GM21367 (cell line): ENCODE data around the gene OSM.

Experiments used
- ATAC-seq: cut with Tn5 transposase; IDR thresholded peaks from one replicate; pipeline ENCODE4 v1.9.1; 2021; ENCODE audit not compliant: unreplicated experiment

OSM gene

DNA sequence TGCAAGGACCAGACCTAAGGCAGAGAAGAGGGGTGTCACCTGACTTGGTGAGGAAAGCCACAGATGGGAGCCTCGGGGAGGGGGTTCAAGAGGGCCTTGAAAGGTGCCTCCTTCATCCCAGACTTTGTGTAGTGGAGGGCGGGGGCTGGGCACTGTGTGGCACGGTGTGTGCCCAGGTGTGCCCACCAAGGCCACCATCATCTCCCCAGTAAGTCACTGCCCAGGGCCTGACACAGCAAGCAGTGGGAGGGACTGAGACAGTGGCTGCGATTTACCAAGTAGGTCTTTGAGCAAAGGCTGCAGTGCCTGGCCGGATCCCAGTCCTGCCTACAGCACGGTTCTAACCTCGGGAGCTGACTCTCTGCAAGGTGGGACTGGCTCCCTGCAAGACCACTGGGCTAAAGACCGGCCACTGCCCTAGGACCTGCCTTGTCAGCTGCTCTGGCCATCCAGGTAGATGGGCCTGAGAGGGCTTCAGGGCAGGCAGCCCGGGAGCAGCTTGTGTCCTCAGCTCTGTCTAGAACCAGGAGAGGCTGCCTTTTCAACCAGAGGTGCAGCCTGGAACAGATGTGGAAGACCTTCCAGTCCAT is 1.4 kb downstream of the OSM start:
- ATAC-seq, result no peak

DNA sequence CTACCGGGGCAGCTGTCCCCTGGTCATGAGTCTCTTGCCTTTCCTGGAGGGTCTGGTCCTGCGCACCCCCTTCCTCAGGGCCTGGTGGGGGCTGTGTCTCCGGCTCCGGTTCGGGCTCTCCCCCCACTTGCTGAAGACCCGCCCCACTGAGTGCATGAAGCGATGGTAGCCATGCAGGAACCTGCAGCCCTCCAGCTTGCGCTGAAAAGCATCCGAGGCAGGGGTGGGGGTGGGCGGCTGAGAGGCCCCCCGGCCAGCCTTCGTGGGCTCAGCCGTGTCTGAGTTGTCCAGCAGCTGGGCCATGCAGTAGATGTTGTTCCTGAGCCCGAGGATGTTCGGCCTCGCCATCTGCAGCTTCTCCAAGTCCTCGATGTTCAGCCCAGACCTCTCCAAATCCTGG is 2.8 kb downstream of the OSM start:
- ATAC-seq, result no peak

DNA sequence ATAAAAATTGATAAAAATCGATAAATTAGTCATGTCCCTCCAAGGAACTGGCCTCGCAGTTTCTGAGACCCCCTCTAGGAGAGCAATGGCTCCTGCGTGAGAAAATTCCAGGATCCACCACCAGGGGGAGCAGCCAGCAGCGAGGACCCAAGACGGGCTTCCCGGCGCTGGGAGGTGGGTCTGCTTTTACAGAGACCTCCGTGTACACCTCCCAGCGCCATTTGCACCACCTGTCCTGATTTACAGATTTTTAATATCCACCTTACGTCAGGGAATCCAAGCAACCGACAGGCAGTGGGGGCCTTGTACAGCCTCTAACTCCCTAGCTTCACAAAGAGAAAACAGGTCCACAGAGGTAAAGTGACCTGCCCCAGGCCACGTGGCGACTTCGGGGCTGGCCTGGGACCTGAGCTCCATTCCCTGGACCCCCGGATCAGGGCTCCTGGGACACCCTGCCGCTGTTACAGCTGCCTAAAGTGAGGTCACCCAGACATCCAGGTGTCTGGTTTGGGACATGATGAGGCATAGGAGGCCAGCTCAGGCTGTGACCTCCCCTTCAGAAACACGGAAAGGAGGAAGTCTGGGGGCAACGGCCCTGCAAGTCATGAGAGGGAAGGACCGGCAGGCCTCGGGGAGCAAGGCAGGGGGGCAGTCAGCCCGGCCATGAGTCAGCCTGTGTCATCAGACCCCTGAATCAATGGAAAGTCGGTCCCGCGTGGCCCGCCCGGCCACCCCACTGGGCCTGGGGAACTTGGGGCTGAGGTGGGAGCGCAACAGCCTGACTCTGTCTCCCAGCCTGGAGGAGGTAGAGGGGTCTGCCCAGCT is 3.5 kb downstream of the OSM start:
- no peak for ATAC-seq

- ATAC-seq, result no peak
Observed at GRCh38 chr22:30262112-30262511, 4.5 kb downstream of the OSM start.

DNA sequence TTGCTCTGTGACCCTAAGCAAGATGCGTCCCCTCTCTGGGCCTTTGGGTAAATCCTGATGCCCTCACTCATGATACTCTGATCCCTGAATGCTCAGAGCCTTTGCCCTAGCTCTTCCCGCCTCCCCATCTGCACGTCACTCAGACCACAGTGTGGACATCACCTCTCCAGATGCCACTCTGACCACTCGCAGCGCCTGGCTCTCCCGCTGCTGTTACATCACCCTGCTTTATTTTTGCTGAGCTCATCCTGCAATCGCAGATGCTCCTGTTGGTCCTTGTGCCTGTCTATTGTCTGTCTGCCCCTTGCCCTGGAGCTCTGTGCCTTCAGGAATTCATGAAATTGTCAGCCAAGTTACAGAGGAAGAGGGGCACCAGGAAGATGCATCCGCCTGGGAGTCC is 5.5 kb downstream of the OSM start:
- ATAC-seq, result no peak

- ATAC-seq, result no peak
Observed at GRCh38 chr22:30260682-30261081, 6.0 kb downstream of the OSM start.

DNA sequence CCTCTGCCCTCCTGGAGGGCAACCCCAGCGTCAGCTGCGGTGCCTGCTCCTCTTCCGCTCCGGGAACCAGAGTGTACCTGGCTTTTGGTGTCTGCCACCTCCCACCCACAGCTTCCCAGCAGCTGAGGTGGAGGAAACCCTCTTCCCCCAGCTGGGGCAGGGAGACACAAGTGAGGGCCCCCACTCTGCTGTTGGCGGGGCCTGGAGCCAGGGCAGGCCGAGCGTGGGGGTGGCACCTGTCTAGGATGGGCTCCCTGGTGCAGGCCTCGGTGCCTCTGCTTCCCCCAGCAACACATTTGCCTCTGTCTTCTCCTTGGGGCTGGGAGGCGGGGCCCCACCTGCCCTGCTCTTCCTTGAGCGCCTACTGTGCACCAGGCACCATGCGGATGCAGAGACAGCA is 6.4 kb downstream of the OSM start:
- ATAC-seq, result no peak

- ATAC-seq, result no peak
Observed at GRCh38 chr22:30254314-30254713, 12.3 kb downstream of the OSM start.

- ATAC-seq, result no peak
Observed at GRCh38 chr22:30253205-30253852, 13.3 kb downstream of the OSM start.

GRCh38 chr22:30252411-30253204 is 14.0 kb downstream of the OSM start:
- no peak for ATAC-seq

DNA sequence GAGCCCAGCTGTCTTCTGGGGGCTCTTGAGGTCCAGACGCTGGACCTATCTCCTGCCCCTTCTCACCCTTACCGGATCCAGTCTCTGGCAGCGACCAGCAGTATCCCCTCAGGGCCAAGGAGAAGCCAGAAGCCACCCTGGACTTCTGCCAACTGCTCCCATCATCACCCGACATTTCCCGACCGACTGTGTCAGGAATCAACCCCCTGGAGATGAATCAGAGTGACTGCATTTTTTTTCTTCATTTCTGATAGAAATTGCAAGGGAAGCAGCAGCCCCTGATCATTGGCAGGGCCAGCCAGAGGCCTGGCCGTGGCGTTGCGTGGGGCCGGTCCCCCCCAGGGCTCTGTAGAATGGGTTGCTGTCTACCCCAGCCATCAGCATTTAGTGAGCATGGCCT is 14.9 kb downstream of the OSM start:
- ATAC-seq, result no peak

- ATAC-seq, result no peak
Observed at GRCh38 chr22:30250661-30251267, 15.9 kb downstream of the OSM start.

GRCh38 chr22:30250039-30250565 is 16.5 kb downstream of the OSM start:
- ATAC-seq, result no peak

DNA sequence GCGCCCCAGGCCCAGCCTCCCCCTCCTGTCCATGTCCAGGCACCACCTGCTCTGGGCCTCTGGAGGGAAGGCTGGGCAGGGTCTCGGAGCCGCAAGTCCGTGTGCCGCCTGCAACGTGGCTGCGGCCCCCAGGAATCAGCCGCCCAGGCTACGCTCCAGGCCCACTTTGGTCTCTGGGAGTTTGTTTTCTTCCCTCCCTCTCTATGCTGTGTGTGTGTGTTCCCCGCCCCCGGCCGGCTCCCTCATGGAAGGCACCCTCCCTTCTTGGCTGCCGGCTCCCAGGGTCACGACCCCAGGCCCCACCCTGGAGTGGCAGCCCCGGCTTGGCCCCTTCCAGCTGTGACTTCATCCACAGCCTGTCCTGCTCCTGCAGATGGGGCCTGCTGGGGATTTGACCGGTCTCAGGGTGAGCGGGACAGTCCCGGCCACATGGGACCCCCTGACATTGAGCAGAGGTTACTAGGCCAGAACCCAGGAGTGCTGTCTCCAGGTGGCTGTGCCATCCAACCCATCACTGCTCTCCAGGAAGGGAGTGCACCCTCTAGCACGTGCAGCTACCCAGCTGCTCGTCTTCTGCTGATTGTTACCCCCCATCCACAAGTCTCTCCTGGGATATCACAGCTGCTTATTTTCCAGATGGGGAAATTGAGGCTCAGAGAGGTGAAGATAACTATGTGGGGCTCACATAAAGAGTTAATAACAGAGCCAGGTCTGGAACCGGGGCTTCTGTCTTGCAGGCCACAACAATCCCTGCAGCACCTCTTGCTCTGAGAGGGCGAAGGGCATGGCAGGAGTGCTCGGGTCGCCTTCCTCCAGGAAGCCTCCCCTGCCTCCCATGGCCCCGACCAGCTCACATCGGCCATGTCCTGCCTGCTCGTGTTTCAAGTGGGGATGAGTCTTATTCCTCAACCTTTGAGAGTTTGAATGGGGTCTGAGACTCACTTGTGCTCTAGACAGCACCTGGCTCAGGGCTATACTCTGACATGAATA is 17.3 kb downstream of the OSM start:
- ATAC-seq, result no peak

- no peak for ATAC-seq
Observed at GRCh38 chr22:30248484-30248883, 18.2 kb downstream of the OSM start.

DNA sequence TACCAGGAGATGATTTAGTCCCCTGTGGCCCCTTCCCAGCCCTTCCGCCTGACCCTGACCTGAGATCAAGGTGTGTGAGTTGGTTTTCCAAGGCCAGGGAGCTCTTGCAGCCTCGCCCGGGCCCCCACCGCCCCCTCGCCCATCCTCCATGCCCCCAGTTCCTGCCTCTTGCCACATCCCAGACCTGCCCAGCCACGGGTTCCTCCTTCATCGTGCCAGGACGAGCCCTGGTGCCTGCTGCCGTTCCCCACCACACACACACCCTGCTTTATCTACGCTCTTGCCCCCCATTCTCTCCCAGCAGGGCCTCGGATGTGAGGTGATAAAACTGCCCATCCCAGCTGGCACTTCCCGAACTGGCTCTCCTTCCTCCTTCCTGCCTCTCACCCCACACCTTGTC is 18.7 kb downstream of the OSM start:
- no peak for ATAC-seq

DNA sequence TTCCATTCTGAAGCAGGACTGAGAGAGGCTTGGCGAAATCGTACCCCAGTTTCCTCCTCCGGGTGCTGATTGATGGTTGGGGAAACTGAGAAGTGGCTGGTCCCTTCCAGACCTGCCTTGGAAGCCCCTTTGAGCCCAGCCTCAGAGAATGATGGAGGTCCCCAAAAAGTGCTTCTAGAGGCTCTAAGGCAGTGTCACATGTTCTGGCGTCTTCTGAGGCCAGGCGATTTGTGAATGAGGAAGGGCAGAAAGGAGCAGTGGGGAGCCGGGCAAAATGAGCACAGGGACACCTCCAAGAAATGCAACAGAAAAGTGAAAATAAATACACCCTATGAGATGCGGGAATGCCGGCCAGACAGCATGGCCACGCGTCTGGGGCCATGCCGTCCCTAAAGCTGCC is 19.1 kb downstream of the OSM start:
- no peak for ATAC-seq

- ATAC-seq, result no peak
Observed at GRCh38 chr22:30246814-30247376, 19.8 kb downstream of the OSM start.
